OCI-M2 (cell line): ENCODE data around the gene MYL9.
"Not testable (repeated sequence)": the region's sequence is repeated elsewhere in the genome, so short reads cannot be mapped to it uniquely, and the experiment has no call there.

ENCODE experiments used
- DNase-seq: peaks from one replicate; lab custom pipeline; 2025; ENCODE audit not compliant: unreplicated experiment; lab: John Stamatoyannopoulos, UW

The MYL9 gene

DNA sequence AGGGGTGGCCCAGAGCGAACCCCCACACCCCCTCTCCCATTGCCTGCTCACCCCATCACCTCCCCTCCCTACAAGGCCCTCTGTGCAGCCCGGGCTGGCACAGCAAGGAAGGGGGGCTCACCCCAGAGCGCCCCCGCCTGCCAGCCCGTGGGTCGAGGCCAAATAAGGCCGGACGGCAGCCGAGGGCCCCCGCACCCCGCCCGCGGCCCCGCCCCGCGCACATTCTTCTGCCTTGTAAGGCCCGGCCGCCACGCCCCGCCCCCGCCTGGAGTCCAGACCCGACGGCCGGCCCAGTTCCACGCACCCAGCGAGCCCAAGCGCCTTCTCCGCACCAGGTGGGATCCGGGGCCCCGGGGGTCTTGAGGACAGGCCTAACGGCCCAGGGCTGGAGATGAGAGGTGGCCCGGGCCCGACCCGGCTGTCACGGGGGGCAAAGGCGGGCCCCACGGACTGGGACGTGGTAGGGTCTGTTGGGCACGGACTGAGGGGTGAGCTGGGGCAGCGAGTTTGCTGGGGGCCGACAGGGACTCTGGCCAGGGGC lies at the start of gene MYL9:
MYL9 (plus strand) TSS at position 293 of the 541 bp plus-strand sequence. CDS start 3,366 bp downstream, outside the sequence.
- no peak for DNase-seq

DNA sequence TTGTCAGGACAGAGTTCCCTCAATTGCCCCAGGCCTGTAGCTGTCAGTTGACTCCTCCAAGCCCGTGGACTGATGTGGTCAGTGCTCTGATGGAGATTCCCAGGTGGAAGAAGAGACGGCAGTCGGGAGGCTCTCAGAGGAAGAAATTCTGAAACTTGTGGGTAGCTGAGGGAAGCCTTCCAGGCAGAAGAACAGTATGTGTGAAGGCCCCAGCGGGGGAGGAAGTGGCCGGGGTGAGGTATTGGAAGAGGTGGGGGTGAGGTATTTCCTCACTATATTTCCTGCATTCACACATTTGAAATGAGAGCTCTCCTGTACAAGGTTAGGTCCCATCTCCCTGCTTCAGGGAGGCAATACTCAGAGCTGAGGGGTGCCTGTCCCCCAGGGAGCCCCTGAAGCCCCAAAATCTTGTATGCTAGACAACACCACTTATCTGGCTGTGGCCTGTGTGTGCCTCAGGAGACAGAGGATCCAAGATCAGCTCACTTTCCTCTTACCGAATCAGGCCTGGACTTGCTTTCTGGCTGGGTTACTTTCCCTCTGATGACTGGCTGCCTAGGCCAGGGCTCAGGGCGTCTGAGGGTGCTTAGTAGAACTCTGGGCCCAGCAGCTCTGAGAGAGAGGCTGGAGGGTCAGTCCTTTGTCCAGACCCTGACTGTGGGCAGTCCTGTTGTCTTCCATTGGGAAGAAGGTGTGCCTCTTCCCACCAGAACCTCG lies 49.3 kb upstream of the MYL9 start:
- no peak for DNase-seq

DNA sequence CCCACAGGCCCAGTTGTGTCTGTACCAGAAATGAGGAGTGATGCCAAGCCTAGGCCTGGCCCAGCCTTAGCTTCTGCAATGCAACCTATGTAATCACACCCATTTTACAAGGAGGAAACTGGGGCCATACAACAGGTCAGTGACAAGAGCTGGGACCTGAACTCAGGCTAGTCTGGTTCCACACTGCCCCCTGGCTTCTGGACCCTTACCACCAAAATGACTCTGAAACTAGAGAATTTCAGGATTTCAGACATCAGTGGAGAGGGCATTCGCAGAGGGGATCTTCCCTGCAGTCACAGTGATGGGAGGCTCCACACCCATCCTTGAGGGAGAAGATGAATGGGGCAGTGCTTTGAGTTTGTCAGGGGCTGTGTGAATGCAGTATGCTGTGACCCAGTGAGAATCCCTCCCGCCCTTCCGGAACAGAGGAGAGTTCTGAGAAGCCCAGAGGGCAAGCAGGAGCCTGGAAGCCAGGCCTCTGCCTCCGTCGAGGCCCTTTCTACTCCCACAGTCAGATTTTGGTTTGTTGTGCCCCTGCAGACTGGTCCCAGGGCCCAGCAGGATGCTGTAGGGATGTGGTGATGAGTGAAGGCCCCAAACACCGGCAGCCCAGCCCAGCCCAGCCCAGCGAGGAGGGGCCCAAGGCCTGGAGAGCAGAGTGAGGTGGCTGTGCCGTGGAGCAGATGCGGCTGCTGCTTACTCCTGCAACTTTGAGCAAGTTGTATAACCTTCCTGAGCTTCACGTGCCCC lies 48.1 kb upstream of the MYL9 start:
- no peak for DNase-seq

DNA sequence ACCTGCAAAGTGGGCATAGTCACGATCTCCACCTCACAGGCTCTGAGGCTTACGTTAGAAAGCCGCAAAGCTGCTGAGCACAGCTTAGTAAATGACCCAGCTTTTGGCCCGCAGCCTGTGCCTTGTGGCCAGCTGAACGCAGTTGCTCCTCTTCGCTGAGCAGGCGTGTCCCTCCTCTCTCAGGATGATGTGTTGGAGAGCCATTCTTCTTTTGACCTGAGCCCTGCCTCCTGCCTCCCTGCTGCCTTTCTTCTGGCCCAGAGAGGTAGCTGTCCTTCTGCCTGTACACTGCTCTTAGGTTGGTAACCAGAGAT lies 47.6 kb upstream of the MYL9 start:
- no peak for DNase-seq

DNA sequence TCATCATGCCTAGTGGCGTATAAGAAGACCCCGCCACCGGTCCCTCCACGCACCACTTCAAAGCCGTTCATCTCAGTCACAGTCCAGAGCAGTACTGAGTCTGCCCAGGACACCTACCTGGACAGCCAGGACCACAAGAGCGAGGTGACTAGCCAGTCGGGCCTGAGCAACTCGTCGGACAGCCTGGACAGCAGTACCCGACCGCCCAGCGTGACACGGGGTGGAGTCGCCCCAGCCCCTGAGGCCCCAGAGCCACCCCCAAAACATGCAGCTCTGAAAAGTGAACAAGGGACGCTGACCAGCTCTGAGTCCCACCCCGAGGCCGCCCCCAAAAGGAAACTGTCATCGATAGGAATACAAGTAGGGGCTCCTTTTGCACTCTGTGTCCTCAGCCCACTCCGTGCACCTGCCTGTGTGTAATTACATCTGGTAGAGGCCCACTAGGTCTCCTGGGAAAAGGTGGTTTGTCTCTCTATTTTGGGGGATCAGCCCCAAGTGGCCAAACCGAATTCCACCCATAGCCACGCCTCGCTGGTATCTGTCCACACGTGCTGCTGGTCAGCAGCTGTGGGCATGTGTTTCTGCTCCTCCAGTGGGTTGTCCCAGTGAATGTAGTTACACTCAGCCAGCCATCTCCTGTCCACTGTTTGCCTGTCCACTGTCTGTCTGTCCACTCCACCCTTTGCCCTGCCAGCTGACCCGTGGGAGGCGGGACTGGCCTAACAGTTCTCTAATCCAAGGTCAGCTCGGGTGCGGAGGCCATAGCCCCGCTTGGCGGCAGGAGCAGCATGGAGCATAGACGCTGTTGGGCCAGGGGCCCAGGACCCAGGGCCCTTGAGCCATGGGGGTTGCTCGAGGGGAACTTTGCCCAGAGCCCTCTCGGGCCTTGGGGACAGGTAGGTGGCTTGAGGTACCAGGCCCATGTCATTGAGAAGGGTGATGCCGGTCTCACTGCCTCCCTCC lies 44.3 kb upstream of the MYL9 start:
- no peak for DNase-seq

DNA sequence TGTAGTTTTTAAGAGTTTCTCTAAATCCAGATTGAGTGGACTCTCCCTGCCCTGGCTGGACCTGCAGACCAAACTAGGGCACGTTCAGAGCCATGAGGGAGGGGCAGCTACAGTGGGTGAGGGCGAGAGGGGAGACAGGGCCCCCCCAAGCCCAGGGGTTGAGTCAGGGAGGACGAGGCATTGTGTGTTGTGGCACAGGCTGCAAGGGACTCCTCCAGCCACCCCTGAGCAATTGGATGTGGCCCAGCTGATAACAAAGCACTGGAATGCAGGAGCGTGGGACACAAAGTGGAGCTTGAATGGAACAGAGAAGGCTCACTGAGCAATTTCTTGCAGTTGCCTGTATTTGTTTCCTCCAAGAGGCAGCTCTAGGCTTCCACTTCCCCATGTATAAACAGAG lies 43.5 kb upstream of the MYL9 start:
- no peak for DNase-seq

DNA sequence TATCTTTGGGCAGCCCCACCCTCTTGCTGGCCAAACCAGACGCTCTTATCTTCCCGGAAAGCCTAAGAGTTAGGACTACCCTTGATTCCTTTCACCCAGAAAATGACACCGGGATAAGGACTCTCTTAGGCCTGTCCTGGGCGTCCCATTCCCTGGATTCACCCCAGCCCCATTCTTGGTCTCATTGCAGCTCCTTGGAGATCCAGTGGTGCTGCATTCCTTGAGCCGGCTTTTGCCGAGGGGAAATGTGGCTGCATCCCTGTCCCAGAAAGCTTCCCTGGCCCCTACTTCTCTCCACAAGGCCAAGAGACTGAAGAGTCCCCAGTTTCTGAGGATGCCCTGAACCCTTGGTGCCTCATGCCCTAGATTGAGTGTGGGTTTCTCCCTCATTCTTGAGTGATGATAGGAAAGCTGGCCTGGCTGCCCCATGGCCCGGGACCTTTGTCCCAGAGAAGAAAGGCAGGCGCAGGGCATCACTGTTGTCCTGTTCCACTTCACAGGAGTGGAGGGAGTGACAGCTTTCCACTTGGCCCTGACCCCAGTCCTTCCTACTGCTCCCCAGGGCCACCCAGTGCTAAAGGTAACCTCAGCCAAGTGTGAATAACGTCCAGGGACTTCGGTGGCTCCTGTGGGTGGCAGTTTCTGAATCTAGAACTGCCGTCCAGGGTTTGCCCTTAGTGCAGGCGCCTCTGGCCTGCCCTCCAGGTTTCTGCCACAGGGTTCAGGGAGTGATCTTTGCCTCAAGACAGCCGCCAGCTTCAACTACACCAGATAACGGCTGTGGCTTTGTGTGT lies 42.7 kb upstream of the MYL9 start:
- no peak for DNase-seq

DNA sequence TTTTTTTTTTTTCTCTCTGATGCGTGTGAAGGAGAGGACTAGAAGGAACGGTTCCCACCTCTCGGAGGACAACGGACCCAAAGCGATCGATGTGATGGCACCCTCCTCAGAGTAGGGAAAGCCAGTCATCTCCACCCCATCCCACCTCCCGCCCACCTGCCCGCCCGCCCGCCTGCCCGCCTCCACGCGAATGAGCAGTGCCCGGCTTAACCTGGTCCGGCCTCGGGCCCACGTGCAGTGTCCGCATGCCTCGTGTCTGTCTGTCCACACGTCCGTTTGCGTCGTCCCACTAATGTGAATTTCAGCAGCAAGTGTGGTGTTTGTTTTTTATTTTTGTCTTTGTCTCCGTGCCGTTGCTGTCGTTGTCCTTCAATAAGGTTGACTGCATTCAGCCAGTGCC lies 42.1 kb upstream of the MYL9 start:
- DNase-seq = no peak

DNA sequence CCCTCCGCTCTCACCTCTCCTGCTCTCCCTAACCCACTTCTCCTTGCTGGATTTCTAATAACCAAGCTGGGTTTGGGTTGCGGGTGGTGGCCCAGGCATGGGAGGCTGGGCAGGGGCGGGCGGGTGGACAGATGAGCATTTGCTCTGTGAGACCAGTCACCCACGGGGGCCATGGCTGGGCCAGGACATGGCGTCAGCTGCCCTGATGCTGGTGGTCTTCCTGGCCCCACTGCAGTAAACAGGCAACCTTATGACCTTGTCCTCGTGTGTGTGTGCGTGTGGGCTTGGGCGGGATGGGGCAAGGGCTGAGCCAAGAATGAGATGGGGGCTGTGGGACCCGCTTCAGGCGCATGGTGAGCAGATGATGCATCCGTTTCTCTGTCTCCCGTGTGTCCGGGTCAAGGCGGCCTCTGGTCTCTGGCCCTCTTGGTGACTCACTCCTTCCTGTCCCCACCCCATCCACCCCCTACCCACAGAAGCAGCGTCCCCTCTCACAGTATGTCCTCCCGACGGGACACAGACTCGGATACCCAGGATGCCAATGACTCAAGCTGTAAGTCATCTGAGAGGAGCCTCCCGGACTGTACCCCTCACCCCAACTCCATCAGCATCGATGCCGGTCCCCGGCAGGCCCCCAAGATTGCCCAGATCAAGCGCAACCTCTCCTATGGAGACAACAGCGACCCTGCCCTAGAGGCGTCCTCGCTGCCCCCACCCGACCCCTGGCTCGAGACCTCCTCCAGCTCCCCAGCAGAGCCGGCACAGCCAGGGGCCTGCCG lies 41.4 kb upstream of the MYL9 start:
- no peak for DNase-seq

DNA sequence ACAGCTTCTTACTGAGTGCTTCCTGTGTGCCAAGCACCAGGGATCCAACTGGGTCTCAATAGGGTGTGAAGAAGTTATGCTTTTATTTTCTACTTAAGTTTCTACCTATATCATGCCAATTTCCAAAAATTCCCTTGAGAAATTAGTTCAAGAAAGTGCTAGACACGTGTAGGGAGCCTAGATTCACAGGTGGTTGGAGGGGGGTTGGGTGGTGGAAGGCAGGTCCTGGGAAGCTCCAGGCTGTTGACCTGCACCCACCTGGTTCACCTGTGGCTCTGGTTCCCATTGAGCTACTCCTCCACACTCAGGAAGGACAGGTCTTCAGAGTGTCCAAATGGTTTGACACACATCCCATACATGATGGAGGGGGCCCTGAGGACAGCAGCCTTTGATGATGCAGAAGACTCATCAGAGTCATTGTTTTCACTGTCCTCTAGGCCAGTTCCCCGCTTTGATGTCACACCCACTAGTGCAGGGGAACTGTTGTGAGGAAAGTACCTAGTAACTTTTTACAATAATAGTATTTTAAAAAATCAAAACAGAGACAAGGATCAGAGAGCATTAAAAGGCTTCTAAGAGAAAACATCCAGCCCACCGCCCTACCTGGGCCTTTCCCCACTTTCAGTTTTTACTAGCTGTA lies 39.8 kb upstream of the MYL9 start:
- DNase-seq = no peak

DNA sequence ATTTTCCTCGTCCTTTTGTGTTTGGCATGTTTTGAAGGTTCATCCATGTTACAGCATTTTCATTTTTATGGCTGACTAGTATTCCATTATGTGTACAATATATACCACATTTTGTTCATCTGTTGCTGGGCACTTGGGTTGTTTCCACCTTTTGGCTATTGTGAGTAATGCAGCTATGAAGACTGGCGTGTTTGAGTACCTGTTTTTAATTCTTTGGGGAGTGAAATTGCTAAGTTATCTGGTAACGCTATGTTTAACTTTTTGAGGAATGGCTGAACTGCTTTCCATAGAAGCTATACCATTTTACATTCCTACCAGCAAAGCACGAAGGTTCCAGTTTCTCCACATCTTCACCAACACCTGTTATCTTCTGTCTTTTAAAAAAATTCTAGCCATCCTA lies 37.0 kb upstream of the MYL9 start:
- no peak for DNase-seq

DNA sequence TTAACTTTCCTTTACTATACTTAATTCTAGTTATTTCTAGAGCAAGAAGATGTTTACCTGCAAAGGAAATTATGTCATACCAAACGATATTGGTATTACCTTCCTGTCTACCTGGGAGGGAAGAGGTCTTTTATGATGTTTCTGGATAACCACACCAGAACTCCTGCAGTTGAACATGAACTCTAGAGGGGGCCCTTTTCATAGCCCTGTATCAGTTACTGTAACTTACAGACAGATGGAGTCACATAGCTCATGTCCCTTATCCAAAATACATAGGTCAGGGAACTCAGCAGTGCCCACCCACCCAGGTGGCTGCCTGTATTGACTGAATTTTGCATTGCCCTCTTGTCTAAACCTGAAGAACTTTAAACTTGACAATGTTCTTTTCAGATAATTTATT lies 35.1 kb upstream of the MYL9 start:
- DNase-seq = no peak

DNA sequence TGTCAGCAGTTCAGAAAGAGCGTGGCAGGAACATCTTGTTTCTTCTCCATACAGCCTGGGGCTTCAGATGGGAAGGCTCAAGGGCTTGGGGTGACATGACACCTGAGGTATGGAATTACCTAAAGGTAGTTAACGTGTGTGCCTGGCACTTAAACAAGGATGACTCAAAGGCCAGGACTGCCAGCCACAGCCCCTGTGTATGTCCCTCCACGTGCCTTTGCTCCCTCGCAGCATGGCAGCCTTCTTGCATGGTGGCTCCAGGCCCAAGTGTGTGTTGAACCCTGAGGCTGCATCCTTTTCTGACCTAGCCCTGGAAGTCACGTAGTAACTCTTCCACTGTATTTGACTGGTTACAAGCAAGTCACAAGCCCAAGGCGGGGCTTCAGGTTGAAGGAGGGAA lies 33.6 kb upstream of the MYL9 start:
- DNase-seq = no peak

DNA sequence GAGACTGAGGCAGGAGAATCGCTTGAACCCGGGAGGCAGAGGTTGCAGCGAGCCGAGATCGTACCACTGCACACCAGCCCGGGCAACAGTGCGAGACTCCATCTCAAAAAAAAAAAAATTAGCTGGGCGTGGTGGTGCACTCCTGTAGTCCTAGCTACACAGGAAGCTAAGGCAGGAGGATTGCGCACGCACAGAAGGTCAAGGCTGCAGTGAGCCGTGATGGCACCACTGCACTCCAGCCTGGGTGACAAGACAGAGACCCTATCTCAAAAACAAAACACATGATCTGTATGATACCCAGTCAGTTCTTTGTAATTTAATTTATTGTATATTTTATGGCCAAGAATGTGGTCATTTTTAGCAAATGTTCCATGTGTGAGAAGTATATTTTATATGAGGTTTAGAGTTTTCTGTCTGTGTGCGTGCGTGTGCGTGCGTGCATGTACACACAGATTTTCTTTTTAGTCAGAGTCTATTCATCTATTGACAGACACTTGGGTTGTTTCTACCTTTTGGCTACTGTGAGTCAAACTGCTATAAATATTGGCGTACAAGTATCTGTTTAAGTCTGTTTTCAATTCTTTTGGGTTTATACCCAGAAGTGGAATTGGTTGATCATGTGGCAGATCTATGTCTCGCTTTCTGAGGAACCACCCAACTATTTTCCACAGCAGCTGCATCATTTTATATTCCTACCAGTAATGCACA lies 22.2 kb upstream of the MYL9 start:
- no peak for DNase-seq

DNA sequence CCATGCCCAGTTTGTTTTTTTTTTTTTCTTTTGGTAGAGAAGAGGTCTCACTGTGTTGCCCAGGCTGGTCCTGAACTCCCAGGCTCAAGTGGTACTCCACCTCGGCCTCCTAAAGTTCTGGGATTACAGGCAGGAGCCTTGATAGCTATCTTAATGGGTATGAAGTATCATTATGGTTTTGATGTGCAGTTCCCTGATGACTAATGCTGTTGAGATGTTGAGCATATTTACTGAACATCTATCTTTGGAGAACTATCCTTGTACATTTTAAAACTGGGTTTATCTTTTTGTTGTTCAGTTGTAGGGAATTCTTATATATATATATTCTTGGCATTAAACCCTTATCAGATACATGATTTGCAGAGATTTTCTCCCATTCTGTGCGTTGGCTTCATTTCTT lies 21.4 kb upstream of the MYL9 start:
- no peak for DNase-seq

DNA sequence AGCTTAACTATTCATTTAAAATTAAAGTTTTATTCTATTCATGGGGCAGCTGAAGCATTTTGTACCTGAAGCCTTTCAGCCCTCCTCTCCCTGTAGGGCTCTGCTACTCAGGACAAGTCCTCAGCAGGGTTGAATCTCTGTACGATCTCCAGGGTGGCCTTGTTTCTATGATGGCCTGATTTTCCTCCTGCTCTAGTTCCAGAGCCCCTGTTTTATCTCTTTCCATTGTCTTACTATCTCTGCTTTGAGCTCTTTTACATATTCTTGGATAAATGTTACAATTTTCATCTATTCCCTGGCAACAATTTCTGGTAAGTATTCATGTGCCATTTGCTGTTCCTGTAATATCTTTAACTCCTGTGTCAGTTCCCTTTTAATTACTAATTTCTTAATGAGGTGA lies 19.8 kb upstream of the MYL9 start:
- DNase-seq = no peak

DNA sequence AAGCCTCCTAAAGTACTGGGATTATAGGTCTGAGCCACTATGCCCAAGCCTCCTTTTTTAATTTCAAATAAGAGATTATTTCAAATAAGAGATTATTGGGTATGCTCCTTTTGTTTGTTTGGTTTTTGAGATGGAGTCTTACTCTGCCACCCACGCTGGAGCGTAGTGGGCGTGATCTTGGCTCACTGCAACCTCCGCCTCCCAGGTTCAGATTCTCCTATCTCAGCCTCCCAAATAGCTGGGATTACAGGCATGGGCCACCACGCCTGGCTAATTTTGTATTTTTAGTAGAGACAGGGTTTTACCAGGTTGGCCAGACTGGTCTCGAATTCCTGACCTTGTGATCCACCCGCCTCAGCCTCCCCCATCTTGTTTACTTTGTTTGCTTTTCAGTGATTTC lies 18.9 kb upstream of the MYL9 start:
- DNase-seq = not testable (repeated sequence)

DNA sequence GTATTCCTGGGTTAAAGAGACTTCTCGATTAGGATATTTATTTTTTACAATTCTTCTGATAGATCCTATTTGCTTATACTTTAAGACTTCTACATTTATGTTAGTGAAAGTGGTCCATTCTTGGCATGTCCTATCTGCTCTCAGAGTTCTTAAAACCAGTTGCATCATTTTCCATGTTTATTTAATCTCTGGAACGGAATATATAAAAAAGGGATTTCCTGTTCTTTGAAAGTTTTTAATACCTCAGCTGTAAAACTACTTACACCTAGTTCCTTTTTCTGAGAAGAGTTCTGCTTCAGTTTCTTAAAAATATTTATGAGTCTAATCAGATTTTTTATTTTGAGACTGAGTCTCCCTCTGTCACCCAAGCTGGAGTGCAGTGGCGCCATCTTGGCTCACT lies 18.0 kb upstream of the MYL9 start:
- no peak for DNase-seq
